NCI-H1048 (cell line): ENCODE measurements around the gene DLEC1.

ENCODE experiments used
- DNase-seq: peaks from one replicate; lab custom pipeline; 2025; lab: John Stamatoyannopoulos, UW

The DLEC1 gene

DNA sequence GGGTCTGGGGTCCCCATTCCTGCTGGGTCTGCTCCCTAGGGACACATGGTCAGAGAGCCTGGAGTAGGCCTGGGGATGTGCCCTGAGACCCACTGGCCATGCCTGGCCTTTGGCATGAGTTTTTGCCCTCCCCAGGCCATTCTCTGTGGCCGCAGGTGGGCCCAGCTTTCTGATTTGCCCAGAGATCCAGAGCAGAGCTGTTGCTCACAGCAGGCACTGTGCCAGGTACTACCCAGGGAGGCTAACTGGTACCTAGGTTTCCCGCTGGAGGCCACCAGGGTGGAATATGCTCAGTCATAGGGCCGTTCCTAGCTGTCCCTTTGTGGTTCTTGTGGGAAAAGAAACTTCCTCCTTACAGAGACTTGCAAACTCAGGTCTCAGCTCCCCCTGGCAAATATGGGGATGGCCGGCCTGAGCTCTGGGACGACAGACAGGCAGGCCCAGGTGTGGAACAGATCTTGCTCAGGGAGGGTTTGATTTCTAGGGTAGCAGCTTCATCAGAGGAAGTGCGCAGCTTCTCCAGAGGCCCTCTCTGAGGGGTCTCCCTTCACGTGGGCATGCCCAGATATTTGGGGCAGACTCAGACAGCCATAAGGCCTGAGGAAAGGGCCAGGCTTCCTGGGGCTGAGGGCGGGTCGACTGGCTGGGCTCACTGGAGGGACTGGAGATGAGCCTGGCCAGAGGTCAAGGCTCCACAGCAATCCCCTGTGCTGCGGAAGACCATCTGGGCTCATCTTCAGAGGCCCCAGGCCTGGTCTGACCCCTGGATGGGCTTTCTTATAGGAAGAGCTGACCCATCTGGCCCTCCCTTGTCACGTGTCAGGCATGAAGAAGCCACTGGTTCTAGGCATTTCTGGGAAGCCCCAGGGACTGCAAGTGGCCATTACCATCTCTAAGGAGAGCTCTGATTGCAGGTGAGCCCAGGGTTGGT lies 69.9 kb downstream of the DLEC1 start:
- no peak for DNase-seq

DNA sequence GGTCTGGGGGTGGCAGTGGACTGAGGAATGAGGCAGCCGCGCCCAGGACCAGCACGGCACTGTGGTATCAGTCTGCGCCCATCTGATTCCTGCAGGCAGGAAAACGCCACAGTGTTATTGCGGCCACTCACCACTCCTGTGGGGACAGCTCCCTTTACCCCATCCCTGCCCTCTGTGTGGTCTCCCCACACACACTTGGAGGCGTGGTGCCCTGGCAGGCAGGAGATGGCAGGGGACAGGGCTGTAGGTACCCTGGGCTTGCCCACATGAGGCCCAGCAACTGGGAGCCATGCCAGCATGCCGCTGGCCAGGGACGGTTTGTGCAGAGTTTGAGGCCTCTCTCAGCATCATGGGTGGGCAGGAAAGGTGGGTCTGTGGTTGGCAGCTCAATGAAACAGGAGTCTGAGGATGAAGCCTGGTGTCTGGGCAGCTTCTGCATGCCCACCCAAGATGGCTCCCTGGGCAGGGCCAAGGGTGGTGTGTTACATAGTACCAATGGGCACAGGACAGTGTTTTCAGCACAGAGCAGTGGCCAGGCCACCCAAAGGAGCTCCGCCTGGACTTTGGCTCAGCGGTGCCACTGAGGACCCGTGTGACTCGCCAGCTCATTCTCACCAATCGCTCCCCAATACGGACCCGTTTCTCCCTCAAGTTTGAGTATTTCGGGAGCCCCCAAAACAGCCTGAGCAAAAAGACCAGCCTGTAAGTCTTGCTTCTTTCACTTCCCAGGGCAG lies 70.7 kb downstream of the DLEC1 start:
- no peak for DNase-seq

DNA sequence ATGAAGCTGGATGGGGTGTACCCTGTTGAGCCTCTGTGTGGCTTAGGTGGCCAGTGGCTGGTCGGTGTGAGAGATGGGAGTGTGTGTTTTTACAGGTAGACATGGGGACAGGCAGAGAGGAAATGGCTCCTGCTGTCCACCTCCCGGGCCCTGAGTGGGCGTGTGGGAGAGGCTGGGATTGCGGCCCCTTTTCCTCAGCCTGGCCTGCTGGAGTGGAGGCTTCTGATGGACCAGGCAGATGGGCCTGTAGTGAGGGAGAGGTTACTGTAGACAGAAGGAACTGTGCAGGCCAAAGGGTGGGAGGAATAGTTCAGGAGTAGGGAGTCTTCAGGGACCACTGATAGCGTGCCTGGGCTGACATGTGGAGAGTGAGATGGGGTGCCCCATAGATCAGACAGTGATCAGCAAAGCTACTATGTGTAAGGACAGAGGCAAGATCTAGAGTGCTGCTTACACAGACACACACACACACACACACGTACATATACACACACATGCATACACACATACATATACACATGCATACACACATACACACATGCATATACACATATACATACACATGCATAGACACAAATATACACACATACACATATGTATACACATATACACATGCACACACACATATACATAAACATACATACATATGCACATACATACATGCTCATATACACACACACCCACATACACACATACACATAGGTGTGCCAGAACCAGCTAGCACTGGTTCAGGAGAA lies 71.5 kb downstream of the DLEC1 start:
- no peak for DNase-seq

DNA sequence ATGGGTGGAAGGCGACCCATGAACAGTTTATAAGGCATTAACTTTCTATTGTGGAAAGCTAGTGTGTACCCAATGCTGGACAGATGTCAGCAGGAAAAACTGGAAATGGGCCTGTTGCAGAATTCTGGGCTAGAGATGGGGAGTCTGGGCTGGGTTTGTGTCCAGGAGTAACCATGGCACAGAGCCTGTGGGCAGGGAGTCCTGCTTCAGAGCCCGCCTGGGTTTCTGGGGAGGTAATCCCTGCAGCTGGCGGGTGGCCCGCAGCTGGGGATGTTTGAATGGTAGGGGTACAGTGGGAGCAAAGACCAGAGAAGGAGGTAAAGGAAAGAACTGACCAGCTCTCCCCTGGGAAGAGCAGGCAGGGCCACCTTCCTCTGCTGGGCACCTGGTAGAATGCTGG lies 72.2 kb downstream of the DLEC1 start:
- no peak for DNase-seq

DNA sequence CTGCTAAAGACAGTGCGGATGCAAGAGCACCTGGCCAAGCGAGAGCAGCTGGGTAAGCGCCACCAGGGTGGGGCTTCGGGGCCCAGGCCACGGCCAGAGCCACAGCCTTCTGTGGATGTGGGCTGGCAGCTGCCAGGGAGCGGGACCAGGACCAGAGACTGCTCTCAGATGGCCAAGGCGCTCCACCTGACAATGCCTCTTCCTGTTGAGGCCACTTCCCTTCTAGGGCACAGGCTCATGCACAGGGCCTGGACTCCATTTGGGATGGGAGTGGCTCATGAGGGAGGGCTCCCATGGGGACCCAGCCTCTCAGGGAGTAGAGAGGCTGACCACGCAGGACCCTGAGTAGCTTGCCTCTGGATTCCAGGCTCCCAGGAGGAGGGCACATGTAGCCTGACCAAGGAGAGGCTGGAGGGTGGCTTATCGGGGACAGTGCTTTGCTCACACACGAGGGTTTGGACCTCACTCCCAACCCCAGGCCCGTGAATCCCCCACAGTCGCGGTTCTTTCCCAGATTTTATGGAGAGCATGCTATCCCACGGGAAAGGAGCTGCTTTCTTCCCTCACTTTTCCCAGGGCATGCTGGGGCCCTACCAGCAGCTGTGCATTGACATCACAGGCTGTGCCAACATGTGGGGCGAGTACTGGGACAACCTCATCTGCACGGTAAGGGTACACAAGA lies 72.8 kb downstream of the DLEC1 start:
- no peak for DNase-seq

DNA sequence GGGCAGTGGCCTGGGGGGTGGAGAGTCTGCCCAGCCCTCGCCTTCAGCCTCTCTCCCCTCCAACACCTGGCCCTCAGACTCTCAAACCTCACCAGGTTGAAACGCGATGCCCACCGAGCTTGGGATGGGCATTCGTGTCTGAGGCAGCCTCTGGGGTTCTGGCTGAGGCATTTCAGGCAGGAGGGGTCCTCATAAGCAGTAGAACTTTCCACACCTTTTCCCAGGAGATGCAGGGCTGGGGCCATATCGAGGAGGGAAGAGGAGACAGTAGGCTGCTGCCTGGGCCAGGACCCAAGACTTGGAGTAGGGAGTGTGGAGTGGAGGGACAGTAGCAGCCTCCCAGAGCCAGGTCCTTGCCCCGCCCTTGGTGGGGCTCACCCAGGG lies 73.4 kb downstream of the DLEC1 start:
- no peak for DNase-seq

DNA sequence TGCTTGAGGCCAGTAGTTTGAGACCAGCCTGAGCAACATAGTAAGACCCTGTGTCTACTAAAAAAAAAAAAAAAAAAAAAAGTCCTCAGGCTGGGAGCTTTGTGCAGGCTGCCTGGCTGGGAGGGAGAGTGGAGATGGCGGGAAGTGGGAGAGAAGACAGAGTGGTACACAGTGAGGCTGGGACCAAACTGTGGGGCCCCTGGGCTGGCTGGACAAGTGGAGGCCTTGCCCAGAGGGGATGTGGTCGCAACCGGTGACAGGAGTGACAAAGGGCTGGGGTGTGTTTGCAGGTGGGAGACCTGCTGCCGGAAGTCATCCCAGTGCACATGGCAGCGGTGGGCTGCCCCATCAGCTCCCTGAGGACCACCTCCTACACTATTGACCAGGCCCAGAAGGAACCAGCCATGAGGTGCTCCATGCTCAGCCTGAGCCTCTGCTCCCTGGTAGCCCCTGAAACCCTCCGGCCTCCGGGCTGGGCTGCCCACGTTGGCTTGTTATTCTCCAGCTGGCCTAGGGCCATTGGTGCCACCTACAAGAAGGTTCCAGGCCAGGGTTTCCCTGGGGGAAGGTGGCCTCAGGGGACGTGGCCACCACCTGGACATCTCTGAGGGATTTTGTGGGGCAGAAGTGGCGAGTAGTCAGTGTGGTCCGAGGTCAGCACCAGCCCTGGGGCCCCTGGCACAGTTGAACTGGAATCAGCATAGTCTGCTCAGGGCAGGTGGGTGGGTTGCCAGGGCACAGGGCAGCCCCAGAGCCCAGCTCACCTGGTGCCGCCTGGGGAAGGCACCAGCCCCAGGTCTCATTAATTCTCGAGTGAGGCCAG lies 75.3 kb downstream of the DLEC1 start:
- DNase-seq, result no peak

DNA sequence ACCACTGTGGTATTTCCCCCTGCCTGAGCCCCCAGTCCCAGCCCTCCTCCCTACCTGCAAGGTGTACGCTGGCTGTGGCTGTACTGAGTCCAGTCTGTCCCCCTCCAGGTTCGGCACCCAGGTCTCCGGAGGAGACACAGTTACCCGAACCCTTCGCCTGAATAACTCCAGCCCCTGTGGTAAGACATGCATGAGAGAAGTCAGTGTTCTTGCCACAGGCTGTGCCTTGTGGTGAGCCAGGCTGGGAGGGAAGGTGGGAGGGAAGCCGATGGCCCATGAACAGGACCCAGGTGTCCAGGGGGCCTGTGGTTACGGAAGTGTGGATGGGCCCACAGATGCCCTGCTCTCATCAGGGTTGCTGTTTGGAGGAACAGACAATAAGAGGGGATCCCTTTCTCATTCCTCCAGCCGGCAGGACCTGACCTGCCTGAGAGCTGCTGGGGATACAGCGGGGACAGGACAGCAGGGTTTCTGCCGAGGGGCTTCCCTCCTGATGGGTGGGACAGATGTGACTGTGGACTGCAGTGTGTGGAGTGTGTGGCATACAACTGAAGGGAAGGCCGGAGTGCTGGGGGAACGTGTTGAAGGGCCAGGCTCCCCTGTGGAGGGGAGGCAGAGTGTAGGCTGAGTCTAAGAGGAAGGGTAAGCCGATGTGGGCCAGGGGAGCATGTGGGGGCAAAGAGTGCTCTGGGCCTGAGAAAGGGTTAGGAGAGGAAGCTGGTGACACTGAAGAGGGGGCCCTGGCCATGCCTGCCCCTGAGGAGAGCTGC lies 76.1 kb downstream of the DLEC1 start:
- no peak for DNase-seq

DNA sequence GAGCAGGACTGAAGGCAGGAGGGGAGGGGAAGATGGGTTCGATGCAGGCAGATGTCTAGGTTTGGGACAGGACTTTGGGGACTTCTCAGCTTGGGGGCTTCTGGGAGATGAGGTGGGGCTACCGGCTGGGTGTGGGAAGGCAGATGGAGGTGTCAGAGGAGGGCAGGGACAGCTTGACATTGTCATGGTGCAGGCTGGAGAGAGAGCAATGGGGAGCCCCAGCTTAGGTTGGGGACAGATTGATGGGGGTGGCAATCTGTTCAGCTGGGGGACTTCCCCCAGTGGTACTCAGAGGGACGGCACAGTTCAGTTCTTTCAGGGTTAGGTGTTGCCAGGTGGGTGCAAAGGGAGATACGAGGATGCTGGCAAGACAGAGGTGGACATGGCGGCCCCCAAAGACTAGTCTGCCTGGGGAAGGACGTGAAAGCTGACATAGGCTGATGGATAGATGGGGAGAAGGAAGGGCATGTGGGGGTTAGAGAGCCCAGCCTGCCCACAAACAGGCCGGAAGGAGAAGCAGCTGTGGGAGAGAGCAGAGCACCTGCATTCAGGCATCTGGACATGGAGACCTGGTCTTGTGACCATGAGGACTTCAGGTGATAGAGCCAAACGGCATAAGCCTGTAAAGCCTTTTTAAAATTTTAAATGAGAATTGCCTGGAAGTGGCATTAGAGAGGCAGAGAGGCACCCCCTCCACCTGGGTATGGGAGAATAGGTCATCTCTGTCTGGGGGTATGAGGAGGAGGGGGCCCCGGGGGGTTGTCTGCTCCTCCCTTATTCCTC lies 76.8 kb downstream of the DLEC1 start:
- DNase-seq, result no peak

DNA sequence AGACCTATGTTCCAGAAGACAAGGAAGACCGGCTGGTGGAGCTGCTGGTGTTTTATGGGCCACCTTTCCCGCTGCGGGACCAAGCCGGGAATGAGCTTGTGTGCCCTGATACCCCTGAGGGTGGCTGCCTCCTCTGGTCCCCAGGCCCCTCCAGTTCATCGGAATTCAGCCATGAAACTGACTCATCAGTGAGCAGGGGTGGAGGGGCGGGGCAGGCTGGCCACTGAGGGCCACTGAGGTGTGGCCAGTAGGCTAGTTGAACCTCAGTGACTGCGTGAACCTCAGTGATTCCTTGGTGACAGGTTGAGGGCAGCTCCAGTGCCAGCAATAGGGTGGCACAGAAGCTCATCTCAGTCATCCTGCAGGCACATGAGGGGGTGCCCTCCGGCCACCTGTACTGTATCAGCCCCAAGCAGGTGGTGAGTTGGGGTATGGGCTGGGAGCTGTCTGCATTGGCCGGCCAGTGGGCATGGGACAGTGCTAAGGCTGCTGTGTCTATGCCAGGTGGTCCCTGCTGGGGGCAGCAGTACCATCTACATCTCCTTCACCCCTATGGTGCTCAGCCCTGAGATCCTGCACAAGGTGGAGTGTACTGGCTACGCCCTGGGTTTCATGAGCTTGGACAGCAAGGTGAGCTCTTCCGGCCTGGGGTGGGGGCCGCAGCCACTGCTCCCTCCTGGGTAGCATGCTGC lies 77.6 kb downstream of the DLEC1 start:
- no peak for DNase-seq

DNA sequence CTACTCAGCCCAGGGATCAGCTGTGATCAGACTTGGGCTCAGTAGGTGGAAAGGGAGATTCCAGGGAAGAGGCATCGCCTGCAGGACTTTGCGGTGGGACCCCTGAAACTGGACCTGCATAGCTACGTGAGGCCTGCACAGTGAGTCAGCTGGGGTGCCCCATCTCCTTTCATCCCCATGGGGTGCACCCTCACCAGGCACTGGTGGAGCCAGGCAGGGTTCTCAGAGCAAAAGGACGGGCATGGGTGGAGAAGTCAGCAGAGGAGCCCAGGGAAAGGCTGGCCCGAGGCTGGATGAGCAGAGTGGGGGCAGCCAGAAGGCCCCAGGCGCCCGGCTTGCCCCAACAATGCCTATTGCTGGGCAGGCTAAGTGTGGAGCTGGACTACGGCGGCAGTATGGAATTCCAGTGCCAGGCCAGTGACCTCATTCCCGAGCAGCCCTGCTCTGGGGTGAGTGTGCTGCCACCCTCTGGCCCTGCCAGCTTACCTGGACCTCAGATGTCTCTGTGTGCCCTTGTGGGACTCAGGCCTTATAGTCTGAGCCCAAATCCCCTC lies 78.2 kb downstream of the DLEC1 start:
- no peak for DNase-seq

DNA sequence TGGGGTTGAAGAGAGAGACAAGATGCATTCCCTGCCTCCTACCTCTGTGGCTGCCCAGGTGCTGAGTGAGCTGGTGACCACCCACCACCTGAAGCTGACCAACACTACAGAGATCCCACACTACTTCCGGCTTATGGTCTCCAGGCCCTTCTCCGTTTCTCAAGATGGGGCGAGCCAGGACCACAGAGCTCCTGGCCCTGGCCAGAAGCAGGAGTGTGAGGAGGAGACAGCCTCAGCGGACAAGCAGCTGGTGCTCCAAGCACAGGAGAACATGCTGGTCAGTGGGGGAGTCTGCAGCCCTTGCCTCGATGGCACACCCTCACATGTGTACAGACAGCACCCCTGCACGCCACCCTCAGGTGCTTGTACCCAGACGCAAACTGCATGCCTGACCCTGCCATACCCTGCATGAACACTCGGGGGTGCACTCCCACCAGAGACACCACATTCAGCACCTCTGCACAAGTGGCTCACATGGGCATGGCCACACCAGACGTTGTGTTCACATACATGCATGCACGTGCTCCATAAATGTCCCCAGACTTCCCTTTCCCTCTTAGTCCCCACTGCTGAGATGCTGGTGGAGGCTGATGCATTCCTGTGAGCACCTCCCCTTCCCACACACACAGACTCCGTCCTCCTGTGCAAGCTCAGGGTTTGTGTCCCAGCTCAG lies 78.9 kb downstream of the DLEC1 start:
- no peak for DNase-seq

DNA sequence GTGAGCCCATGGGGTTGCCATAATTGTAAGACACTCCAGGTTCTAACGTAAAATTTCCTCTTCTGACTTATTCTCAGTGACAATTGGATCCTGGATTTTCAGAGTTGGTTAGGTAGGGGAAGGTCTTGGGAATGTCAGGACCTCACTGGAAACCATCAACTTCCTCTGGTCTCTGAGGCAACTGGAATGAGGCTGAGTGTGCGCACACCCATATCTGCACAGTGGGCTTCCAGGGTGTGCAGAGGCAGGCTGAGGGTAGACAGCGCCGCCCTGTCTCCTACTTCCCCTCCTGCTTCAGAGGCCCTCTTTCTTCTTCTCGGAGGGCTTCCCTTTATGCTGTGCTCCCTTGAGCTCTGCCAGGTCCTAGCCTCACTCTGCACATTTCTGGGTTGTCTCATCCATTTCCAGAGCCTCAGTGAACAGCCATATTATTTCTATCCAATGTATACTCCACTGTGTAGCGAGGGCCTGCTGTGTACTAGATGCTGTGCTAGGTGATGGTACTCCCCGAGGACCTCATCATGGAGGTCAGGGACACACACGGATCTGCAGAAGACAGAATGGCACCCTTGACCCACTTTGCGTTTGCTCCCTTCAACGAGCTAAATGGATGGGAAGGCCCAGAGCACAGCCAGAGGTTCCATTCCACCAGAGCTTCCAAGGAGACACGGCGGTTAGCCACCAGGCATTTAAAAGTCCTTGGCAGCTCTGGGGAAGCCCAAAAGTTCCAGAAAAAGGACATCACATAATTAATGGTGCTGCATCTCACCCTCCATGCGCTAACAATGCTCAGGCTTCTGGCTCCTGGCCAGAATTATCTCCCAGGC lies 79.6 kb downstream of the DLEC1 start:
- no peak for DNase-seq

DNA sequence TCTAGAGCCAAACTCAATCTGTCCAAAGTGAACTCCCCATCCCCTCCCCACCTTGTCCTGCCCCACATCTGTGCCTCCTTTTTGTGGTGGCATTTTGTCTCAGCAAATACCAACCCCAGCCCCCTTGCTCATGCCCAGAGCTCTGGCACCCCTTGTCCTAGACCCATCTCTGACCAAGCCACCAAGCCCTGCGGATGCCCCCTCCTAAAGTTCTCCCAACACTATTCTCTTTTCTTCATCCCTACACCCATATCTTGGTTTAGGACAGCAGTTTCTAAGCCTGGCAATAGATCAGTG lies 80.2 kb downstream of the DLEC1 start:
- no peak for DNase-seq

DNA sequence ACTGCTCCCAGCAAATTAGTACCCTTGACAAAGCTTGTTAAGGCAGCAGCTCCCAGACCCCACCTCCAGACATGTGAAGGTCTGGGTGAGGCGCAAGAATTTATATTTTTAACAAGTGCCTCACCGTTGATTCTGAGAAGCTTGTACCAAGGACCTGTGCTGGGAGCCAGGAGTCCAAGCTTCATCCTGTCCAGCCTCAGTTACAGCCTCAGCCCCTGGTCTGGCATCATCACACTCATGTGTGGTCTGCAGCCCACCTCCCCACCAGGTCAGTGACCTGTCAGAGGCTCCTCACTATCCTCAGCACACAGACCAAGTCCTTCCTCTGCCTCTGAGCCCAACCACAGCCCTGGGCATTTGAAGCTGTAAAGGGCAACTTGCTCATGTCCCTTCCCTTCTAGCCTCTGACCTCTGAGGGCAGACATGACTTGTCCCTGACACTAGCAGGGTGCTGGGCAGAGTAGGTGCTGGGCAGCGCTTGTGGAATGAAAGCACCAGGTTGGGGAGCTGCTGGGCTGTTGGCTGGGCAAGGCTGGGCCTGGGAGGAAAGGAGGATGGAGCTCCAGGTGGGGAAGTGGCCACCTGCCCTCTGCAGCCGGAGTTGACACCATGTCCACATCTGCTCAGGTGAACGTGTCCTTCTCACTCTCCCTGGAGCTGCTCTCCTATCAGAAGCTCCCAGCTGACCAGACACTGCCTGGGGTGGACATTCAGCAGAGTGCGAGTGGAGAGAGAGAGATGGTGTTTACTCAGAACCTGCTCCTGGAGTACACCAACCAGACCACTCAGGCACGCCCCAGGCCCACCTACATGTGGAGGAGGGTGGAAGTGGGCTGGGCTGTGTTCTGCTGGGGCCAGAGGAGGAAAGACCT lies 81.0 kb downstream of the DLEC1 start:
- no peak for DNase-seq

DNA sequence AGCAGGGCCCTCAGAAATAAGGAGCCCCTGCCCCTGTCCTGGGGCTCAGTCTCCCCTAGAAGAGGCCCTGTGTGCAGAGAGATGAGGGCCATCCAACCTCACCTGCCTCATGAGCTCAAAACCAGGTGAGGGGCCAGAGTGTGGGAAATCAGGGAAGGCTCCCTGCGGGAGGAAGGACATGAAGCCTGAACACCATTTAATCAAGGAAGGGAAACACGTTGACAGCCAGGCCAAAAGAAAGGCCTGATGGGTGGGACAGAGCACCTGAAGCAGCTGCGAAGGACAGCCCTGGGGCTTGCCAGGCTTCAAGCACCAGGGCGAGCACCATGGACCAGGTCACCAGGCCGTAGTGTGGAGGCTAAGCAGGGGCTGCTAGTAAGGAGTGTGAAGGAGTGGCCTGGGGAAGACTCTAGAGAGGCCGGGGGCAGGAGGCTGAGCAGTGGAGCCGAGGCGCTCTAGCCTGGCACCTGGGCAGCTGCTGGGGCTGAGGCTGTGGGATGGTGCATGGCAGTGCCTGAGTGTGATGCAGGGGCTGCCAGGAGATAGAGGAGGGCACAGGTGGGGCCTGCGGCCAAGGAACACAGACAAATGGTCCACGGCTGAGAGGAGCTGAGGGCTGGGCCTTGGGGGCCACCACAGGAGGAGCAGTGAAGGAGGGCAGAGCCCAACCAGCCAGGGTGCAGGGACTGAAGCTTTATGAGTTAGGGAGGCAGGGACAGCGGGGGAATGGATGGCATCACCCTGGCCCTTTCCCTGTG lies 81.9 kb downstream of the DLEC1 start:
- DNase-seq, result no peak
